PC-9 (cell line): ENCODE measurements around the gene PCDHGC3.

Experiments
- CTCF ChIP-seq: fragments of 200-600 bp; sonication (generic); conservative IDR thresholded peaks from 2 replicates; pipeline ENCODE4 v1.6.1; 2017; ENCODE audit warnings: mixed run types, antibody characterized with exemption, mild to moderate bottlenecking, moderate library complexity
- EZH2 ChIP-seq: fragments of 200-600 bp; sonication (generic); IDR thresholded peaks from 2 replicates; pipeline ENCODE4 v1.8.0; 2017; ENCODE audit warnings: antibody characterized with exemption, low read depth

GRCh38 chr5:141476132-141476911, 556 bp downstream of the PCDHGC3 start:
- TF ChIP-seq EZH2 (no peak), CTCF (no peak)
